HG02884 (cell line): ENCODE data around the gene CREB1.
A peak's percentile ranks its signal among the peaks of the same experiment; 100 is the strongest.

Experiments used
- ATAC-seq: cut with Tn5 transposase; IDR thresholded peaks from one replicate; pipeline ENCODE4 v1.9.1; 2021; ENCODE audit warnings: mild to moderate bottlenecking, moderate library complexity; ENCODE audit not compliant: unreplicated experiment

Gene CREB1

GRCh38 chr2:207503234-207503633 lies 26.5 kb upstream of the CREB1 start:
- peak; percentile 84 for ATAC-seq

- no peak for ATAC-seq
Measured at GRCh38 chr2:207504513-207505170, 25.1 kb upstream of the CREB1 start.

- no peak for ATAC-seq
Measured at GRCh38 chr2:207505171-207505570, 24.6 kb upstream of the CREB1 start.

- no peak for ATAC-seq
Measured at GRCh38 chr2:207505728-207506127, 24.0 kb upstream of the CREB1 start.

GRCh38 chr2:207506426-207506825 lies 23.3 kb upstream of the CREB1 start:
- ATAC-seq, result no peak

GRCh38 chr2:207510148-207510547 lies 19.6 kb upstream of the CREB1 start:
- no peak for ATAC-seq

- ATAC-seq, result no peak
Measured at GRCh38 chr2:207511851-207512250, 17.9 kb upstream of the CREB1 start.

GRCh38 chr2:207512356-207512755 lies 17.4 kb upstream of the CREB1 start:
- no peak for ATAC-seq

GRCh38 chr2:207513551-207514257 lies 16.1 kb upstream of the CREB1 start:
- ATAC-seq, result no peak

GRCh38 chr2:207514451-207514850 lies 15.3 kb upstream of the CREB1 start:
- ATAC-seq, result no peak

GRCh38 chr2:207515671-207516070 lies 14.1 kb upstream of the CREB1 start:
- ATAC-seq, result no peak

- ATAC-seq, result no peak
Measured at GRCh38 chr2:207516206-207516605, 13.6 kb upstream of the CREB1 start.

- no peak for ATAC-seq
Measured at GRCh38 chr2:207523005-207523404, 6.8 kb upstream of the CREB1 start.

GRCh38 chr2:207525296-207525695 lies 4.5 kb upstream of the CREB1 start:
- ATAC-seq, result no peak

GRCh38 chr2:207528980-207529329 lies 807 bp upstream of the CREB1 start:
- ATAC-seq, result peak; percentile 12

- ATAC-seq, result peak; percentile 2
Measured at GRCh38 chr2:207530160-207531031, 634 bp downstream of the CREB1 start.

- ATAC-seq, result no peak
Measured at GRCh38 chr2:207531032-207531952, 1.5 kb downstream of the CREB1 start.

- ATAC-seq, result no peak
Measured at GRCh38 chr2:207532676-207533075, 2.9 kb downstream of the CREB1 start.

- ATAC-seq, result no peak
Measured at GRCh38 chr2:207533461-207534008, 3.8 kb downstream of the CREB1 start.

GRCh38 chr2:207534417-207534816 lies 4.7 kb downstream of the CREB1 start:
- ATAC-seq, result no peak
